ENCODE measurements around the gene DNM3. TPM values are rescaled to one million over a fixed set of nuclear protein-coding genes. Genes with fewer than 3 reads are reported as not detected.

DNM3 gene
- polyA plus RNA-seq, 3 donors: 0.15 TPM; not detected in 2

DNA sequence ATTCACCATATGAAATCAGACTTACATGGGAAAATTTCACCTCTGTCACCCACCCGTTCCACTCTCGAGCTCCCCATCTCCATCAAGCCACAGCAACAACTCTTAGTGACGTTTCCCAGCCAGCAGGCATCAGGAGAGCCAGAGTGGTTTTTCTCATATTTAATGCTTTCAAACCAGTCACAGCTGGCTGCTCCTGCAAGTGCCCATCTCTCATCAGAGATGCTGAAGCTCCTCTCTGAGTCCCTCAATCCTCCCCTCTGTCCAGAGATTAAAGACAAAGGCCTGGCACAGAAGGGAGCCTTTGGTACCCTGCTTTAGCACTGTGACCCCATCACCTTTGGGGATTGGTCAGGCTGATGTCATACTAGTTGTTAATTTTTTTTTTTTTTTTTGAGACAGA, 277.3 kb downstream of the DNM3 start:
- Mint-ChIP-seq H3K27me3 (ENCODE audit: low read depth in 3 of 3) (peaks cover 0 to 2% (median 0%) of the 10 kb centered on the region in 3 donors), H3K27ac (no peak overlapping the region), H3K36me3 (no peaks in the 10 kb centered on the region), H3K9me3 (peaks cover 0 to 13% (median 5%) of the 10 kb centered on the region in 7 donors), H3K4me3 (no peak overlapping the region), H3K4me1 (no peaks in the 10 kb centered on the region)
- no peak for DNase-seq
- H3K36me3 ChIP-seq (replicated peaks in 1 of 2; ENCODE audit: control insufficient read depth in 1 of 2, insufficient read depth in 2 of 2, low read length in 2 of 2): no peaks in the 10 kb centered on the region
- H3K9me3 ChIP-seq (replicated peaks in 1 of 2; ENCODE audit: control insufficient read depth in 1 of 2, insufficient read depth in 1 of 2, low read length in 2 of 2): no peaks in the 10 kb centered on the region
- H2AFZ ChIP-seq (ENCODE audit: insufficient read depth, low read depth, low read length, poor library complexity, severe bottlenecking): no peak overlapping the region
- 95% methylated on average over 3 of the region's 3 CpGs for WGBS (ENCODE audit: insufficient coverage)
- no peaks in the 10 kb centered on the region for H3K4me1 ChIP-seq (ENCODE audit: control insufficient read depth in 1 of 2, insufficient read depth in 2 of 2, low read length in 2 of 2)
- no peak overlapping the region for H3K4me2 ChIP-seq (replicated peaks; ENCODE audit: extremely low read depth, low read length, poor library complexity, severe bottlenecking)
- no peak overlapping the region for H3K9ac ChIP-seq (ENCODE audit: insufficient read depth, low read length, poor library complexity, severe bottlenecking)
- H4K20me1 ChIP-seq (ENCODE audit: insufficient read depth, low read length): no peaks in the 10 kb centered on the region
- H3K27ac ChIP-seq (ENCODE audit: low read depth in 1 of 2, low read length in 2 of 2): no peak overlapping the region
- no peaks in the 10 kb centered on the region for H3K27me3 ChIP-seq (ENCODE audit: control insufficient read depth in 2 of 2, insufficient read depth in 2 of 2, low read length in 2 of 2)
- intact Hi-C loops (cut with micrococcal nuclease): no loop called here
- H3K79me2 ChIP-seq (ENCODE audit: insufficient read depth, low read length): no peaks in the 10 kb centered on the region
- no peak overlapping the region for H3K4me3 ChIP-seq (replicated peaks in 1 of 3; ENCODE audit: low read depth in 2 of 3, low read length in 3 of 3)
- TF ChIP-seq, protein P1, sequence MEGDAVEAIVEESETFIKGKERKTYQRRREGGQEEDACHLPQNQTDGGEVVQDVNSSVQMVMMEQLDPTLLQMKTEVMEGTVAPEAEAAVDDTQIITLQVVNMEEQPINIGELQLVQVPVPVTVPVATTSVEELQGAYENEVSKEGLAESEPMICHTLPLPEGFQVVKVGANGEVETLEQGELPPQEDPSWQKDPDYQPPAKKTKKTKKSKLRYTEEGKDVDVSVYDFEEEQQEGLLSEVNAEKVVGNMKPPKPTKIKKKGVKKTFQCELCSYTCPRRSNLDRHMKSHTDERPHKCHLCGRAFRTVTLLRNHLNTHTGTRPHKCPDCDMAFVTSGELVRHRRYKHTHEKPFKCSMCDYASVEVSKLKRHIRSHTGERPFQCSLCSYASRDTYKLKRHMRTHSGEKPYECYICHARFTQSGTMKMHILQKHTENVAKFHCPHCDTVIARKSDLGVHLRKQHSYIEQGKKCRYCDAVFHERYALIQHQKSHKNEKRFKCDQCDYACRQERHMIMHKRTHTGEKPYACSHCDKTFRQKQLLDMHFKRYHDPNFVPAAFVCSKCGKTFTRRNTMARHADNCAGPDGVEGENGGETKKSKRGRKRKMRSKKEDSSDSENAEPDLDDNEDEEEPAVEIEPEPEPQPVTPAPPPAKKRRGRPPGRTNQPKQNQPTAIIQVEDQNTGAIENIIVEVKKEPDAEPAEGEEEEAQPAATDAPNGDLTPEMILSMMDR (IDR thresholded peaks at IDR 0.05): no peak

DNA sequence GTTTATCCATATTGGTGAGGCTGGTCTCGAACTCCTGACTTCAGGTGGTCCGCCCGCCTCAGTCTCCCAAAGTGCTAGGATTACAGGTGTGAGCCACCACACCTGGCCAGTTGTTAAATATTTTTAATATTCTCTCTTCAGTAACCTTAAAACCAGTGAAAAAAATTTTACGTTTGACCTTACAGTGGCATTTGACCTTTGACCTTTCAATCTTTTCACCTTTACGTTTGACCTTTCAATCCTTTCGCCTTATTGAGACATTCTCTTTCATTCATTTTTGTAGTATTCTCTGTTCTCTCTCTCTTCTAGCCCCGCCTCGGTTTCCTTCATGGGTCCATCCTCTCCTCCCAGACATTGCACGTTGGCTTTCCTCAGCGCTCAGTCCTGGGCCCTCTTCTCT, 277.9 kb downstream of the DNM3 start:
- no peaks in the 10 kb centered on the region for H3K4me1 ChIP-seq (ENCODE audit: control insufficient read depth in 1 of 2, insufficient read depth in 2 of 2, low read length in 2 of 2)
- Mint-ChIP-seq H3K27me3 (ENCODE audit: low read depth in 3 of 3) (peaks cover 0 to 2% (median 0%) of the 10 kb centered on the region in 3 donors), H3K4me3 (no peak overlapping the region), H3K36me3 (no peaks in the 10 kb centered on the region), H3K9me3 (peaks cover 0 to 13% (median 5%) of the 10 kb centered on the region in 7 donors), H3K27ac (no peak overlapping the region), H3K4me1 (no peaks in the 10 kb centered on the region)
- TF ChIP-seq, protein P1 (IDR thresholded peaks at IDR 0.05): no peak
- no peak for DNase-seq
- no peaks in the 10 kb centered on the region for H4K20me1 ChIP-seq (ENCODE audit: insufficient read depth, low read length)
- no peak overlapping the region for H3K27ac ChIP-seq (ENCODE audit: low read depth in 1 of 2, low read length in 2 of 2)
- no peaks in the 10 kb centered on the region for H3K9me3 ChIP-seq (replicated peaks in 1 of 2; ENCODE audit: control insufficient read depth in 1 of 2, insufficient read depth in 1 of 2, low read length in 2 of 2)
- no peak overlapping the region for H2AFZ ChIP-seq (ENCODE audit: insufficient read depth, low read depth, low read length, poor library complexity, severe bottlenecking)
- H3K27me3 ChIP-seq (ENCODE audit: control insufficient read depth in 2 of 2, insufficient read depth in 2 of 2, low read length in 2 of 2): no peaks in the 10 kb centered on the region
- no peaks in the 10 kb centered on the region for H3K79me2 ChIP-seq (ENCODE audit: insufficient read depth, low read length)
- H3K4me3 ChIP-seq (replicated peaks in 1 of 3; ENCODE audit: low read depth in 2 of 3, low read length in 3 of 3): no peak overlapping the region
- no peaks in the 10 kb centered on the region for H3K36me3 ChIP-seq (replicated peaks in 1 of 2; ENCODE audit: control insufficient read depth in 1 of 2, insufficient read depth in 2 of 2, low read length in 2 of 2)
- WGBS (ENCODE audit: insufficient coverage): 98% methylated on average over 7 of the region's 10 CpGs
- H3K9ac ChIP-seq (ENCODE audit: insufficient read depth, low read length, poor library complexity, severe bottlenecking): no peak overlapping the region
- H3K4me2 ChIP-seq (replicated peaks; ENCODE audit: extremely low read depth, low read length, poor library complexity, severe bottlenecking): no peak overlapping the region
- intact Hi-C loops (cut with micrococcal nuclease): no loop called here
